ENCODE results near the gene KRTAP29-1. TPM values are rescaled to one million over a fixed set of nuclear protein-coding genes. Genes with fewer than 3 reads are reported as not detected.

KRTAP29-1 gene
- total and polyA plus RNA-seq, 2 experiments from 2014 or later: not detected

DNA sequence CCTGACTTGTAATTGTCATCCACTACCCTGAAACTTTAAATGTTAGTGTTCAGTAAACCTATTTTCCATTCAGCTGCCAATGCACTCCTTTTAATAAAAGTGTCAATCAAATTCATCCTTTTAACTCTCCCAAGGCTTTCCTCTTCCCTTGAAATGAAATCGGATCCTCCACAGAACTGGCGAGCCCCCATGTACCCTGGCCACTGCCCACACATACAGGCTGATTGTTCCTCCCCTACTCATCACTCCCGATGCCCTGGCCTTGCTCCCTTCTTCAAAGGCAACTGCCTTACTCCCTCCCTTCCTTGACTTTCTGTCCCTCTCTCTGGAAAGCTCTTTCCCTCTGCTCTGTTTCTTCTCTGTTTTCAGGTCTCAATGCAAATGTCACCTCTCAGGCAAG is 40.4 kb upstream of the KRTAP29-1 start:
- 0 out of 2 replicates have a peak, but pooled peaks cover 4% of the 10 kb centered on the region for H4K20me1 ChIP-seq (replicated peaks; ENCODE audit: insufficient read depth)
- H3K4me3 ChIP-seq: no peak overlapping the region
- H3K27me3 ChIP-seq (ENCODE audit: insufficient read depth): no peaks in the 10 kb centered on the region
- 0 out of 2 replicates have a peak, but pooled peaks cover 4% of the 10 kb centered on the region for H3K9me2 ChIP-seq (ENCODE audit: insufficient read depth)
- no peaks in the 10 kb centered on the region for H3K27me3 Mint-ChIP-seq (ENCODE audit: insufficient read depth, low read depth, poor library complexity)
- no peak for DNase-seq (ENCODE audit: low spot score)
- no peak overlapping the region for H3K4me2 ChIP-seq
- H3K36me3 Mint-ChIP-seq (ENCODE audit: low read depth): no peaks in the 10 kb centered on the region; the same call in 2 of the 3 replicates
- no peaks in the 10 kb centered on the region for H3K79me2 ChIP-seq (replicated peaks; ENCODE audit: insufficient read depth)
- no peaks in the 10 kb centered on the region for H3K4me1 ChIP-seq (ENCODE audit: insufficient read depth)
- TF ChIP-seq STAT1 (IDR thresholded peaks at IDR 0.05; ENCODE audit: unreplicated experiment): no peak
- no peak for TF ChIP-seq JUNB (IDR thresholded peaks at IDR 0.05; ENCODE audit: unreplicated experiment)
- no peak for TF ChIP-seq ZNF331 (CRISPR knock-in tag; IDR thresholded peaks at IDR 0.05; ENCODE audit: low read depth)
- TF ChIP-seq NANOG (IDR thresholded peaks at IDR 0.05; ENCODE audit: borderline replicate concordance): no peak
- H3K27ac Mint-ChIP-seq: no peak overlapping the region
- no peaks in the 10 kb centered on the region for H3K4me1 Mint-ChIP-seq
- no peak overlapping the region for H2AFZ ChIP-seq
- H3K27ac ChIP-seq (ENCODE audit: low read depth): no peak overlapping the region
- H3K36me3 ChIP-seq (ENCODE audit: insufficient read depth): no peaks in the 10 kb centered on the region
- ATAC-seq: no peak
- peaks cover 21% of the 10 kb centered on the region for H3K9me3 Mint-ChIP-seq
- H3K4me3 Mint-ChIP-seq: no peak overlapping the region
- H3F3A ChIP-seq (replicated peaks; ENCODE audit: low read depth): no peaks in the 10 kb centered on the region

DNA sequence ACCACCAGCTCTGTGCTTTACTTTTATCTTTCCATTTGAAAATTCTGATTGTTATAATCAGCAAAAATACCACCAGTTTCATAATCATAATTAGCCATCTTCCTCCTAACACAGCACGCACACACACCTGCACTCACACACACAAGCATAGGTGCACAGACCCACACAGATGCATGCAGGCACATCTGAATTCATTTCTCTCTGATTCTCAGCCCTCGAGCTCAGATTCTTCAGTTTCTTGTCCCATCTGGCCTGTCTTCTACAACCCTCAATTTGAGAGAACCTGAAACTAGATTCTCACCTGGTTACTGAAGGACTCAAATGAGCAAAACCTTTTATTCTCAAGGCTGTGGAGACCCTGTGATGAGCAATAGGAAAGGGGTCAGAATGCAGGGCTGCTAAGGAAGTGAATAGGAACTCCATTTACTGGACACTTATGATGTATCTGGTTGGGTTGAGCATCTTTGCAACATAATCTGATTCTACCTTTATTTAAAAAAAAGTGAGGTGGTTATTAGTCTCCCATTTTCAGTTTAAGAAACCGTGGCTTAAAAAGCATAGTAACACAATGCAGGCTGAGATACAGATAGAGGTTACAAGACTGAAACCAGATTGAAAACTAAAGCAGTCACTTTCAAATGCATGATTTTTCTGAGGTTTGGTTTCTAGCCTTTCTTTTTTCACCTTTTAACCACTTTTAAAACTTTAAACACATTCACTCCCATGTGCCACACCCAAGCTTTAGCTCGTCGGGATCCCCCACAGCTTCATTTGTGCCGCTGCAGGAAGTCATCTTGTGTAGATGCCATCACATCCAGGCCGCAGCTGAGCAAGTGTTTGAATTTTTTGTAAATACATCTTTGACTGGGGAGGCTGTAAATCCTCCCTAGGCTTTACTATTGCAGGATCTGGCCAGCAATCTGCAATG is 38.5 kb upstream of the KRTAP29-1 start:
- Histone ChIP-seq H3F3A (replicated peaks; ENCODE audit: low read depth) (no peaks in the 10 kb centered on the region), H3K79me2 (replicated peaks; ENCODE audit: insufficient read depth) (no peaks in the 10 kb centered on the region), H2AFZ (no peak overlapping the region), H4K20me1 (replicated peaks; ENCODE audit: insufficient read depth) (no peaks in the 10 kb centered on the region), H3K4me2 (no peak overlapping the region), H3K27ac (ENCODE audit: low read depth) (no peak overlapping the region), H3K4me3 (no peak overlapping the region), H3K4me1 (ENCODE audit: insufficient read depth) (no peaks in the 10 kb centered on the region), H3K36me3 (ENCODE audit: insufficient read depth) (no peaks in the 10 kb centered on the region), H3K9me2 (ENCODE audit: insufficient read depth) (peaks cover 4% of the 10 kb centered on the region; the same call in 1 of the 2 replicates), H3K27me3 (ENCODE audit: insufficient read depth) (no peaks in the 10 kb centered on the region)
- ATAC-seq: no peak
- H3K4me1 Mint-ChIP-seq: no peaks in the 10 kb centered on the region
- no peak overlapping the region for H3K4me3 Mint-ChIP-seq
- DNase-seq (ENCODE audit: low spot score): no peak
- no peaks in the 10 kb centered on the region; the same call in 2 of the 3 replicates for H3K36me3 Mint-ChIP-seq (ENCODE audit: low read depth)
- no peak overlapping the region for H3K27ac Mint-ChIP-seq
- H3K27me3 Mint-ChIP-seq (ENCODE audit: insufficient read depth, low read depth, poor library complexity): no peaks in the 10 kb centered on the region
- H3K9me3 Mint-ChIP-seq: peaks cover 24% of the 10 kb centered on the region
- TF ChIP-seq, protein P1, sequence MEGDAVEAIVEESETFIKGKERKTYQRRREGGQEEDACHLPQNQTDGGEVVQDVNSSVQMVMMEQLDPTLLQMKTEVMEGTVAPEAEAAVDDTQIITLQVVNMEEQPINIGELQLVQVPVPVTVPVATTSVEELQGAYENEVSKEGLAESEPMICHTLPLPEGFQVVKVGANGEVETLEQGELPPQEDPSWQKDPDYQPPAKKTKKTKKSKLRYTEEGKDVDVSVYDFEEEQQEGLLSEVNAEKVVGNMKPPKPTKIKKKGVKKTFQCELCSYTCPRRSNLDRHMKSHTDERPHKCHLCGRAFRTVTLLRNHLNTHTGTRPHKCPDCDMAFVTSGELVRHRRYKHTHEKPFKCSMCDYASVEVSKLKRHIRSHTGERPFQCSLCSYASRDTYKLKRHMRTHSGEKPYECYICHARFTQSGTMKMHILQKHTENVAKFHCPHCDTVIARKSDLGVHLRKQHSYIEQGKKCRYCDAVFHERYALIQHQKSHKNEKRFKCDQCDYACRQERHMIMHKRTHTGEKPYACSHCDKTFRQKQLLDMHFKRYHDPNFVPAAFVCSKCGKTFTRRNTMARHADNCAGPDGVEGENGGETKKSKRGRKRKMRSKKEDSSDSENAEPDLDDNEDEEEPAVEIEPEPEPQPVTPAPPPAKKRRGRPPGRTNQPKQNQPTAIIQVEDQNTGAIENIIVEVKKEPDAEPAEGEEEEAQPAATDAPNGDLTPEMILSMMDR (conservative IDR thresholded peaks at IDR 0.05; ENCODE audit: low read depth in 2 of 2): no peak
- no peak for TF ChIP-seq POLR2AphosphoS5 (IDR thresholded peaks at IDR 0.05; ENCODE audit: low read depth)
- TF ChIP-seq, protein P2, sequence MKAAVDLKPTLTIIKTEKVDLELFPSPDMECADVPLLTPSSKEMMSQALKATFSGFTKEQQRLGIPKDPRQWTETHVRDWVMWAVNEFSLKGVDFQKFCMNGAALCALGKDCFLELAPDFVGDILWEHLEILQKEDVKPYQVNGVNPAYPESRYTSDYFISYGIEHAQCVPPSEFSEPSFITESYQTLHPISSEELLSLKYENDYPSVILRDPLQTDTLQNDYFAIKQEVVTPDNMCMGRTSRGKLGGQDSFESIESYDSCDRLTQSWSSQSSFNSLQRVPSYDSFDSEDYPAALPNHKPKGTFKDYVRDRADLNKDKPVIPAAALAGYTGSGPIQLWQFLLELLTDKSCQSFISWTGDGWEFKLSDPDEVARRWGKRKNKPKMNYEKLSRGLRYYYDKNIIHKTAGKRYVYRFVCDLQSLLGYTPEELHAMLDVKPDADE (IDR thresholded peaks at IDR 0.05): no peak
- no peak for TF ChIP-seq ZNF331 (CRISPR knock-in tag; IDR thresholded peaks at IDR 0.05; ENCODE audit: low read depth)
- TF ChIP-seq, protein P3, sequence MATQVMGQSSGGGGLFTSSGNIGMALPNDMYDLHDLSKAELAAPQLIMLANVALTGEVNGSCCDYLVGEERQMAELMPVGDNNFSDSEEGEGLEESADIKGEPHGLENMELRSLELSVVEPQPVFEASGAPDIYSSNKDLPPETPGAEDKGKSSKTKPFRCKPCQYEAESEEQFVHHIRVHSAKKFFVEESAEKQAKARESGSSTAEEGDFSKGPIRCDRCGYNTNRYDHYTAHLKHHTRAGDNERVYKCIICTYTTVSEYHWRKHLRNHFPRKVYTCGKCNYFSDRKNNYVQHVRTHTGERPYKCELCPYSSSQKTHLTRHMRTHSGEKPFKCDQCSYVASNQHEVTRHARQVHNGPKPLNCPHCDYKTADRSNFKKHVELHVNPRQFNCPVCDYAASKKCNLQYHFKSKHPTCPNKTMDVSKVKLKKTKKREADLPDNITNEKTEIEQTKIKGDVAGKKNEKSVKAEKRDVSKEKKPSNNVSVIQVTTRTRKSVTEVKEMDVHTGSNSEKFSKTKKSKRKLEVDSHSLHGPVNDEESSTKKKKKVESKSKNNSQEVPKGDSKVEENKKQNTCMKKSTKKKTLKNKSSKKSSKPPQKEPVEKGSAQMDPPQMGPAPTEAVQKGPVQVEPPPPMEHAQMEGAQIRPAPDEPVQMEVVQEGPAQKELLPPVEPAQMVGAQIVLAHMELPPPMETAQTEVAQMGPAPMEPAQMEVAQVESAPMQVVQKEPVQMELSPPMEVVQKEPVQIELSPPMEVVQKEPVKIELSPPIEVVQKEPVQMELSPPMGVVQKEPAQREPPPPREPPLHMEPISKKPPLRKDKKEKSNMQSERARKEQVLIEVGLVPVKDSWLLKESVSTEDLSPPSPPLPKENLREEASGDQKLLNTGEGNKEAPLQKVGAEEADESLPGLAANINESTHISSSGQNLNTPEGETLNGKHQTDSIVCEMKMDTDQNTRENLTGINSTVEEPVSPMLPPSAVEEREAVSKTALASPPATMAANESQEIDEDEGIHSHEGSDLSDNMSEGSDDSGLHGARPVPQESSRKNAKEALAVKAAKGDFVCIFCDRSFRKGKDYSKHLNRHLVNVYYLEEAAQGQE (IDR thresholded peaks at IDR 0.05; ENCODE audit: unreplicated experiment): no peak
- TF ChIP-seq ZNF114 (CRISPR knock-in tag; IDR thresholded peaks at IDR 0.05): no peak
- TF ChIP-seq JUNB (IDR thresholded peaks at IDR 0.05; ENCODE audit: unreplicated experiment): no peak
- no peak for TF ChIP-seq EZH2phosphoT487 (IDR thresholded peaks at IDR 0.05; ENCODE audit: unreplicated experiment)
- TF ChIP-seq EZH2 (IDR thresholded peaks at IDR 0.05; ENCODE audit: low read depth, unreplicated experiment): no peak
- TF ChIP-seq STAT1 (IDR thresholded peaks at IDR 0.05; ENCODE audit: unreplicated experiment): no peak
